SK-N-SH (cell line): ENCODE results near the gene IL16. TPM values are rescaled to one million over a fixed set of nuclear protein-coding genes. Genes with fewer than 3 reads are reported as not detected.

Experiments
- CTCF ChIA-PET: fragments of 300-600, 350-600 bp; formaldehyde crosslinking; extraction: SDS; loops from one replicate; lab custom pipeline; 2021; lab: Yijun Ruan, JAX
- POLR2A ChIA-PET: fragments of 350-600 bp; sonication (Branson Sonifier 250); formaldehyde crosslinking; extraction: SDS; loops from one replicate; lab custom pipeline; 2020; ENCODE audit warnings: antibody characterized with exemption, inconsistent platforms; lab: Yijun Ruan, JAX
- DNase-seq: peaks from one replicate; pipeline ENCODE4 v3.0.0; 2012
- H2AFZ ChIP-seq: fragments of 200-600 bp; sonication (generic); 2 replicates; pipeline ENCODE4 v1.8.1; 2016; ENCODE audit warnings: antibody characterized with exemption, mild to moderate bottlenecking, low read depth
- H3F3A ChIP-seq: fragments of 200-600 bp; sonication (generic); replicated peaks from 2 replicates; pipeline ENCODE3; 2016; ENCODE audit warnings: antibody characterized with exemption, mild to moderate bottlenecking; ENCODE audit not compliant: insufficient read depth
- H3K27ac ChIP-seq, 2 experiments: fragments of 200-500 bp in 1 of 2; fragments of 200-600 bp in 1 of 2; sonication (Bioruptor generic) in 1 of 2; sonication (generic), shearing (Covaris generic) in 1 of 2; 2 replicates each; pipeline versions ENCODE4 v1.5.1 to v1.6.1; 2014 to 2016; ENCODE audit warnings: low read depth in 2 of 2, inconsistent platforms in 1 of 2, low read length in 1 of 2, mild to moderate bottlenecking in 1 of 2, mixed read lengths in 1 of 2
- H3K27me3 ChIP-seq: fragments of 200-600 bp; sonication (generic), shearing (Covaris generic); 2 replicates; pipeline ENCODE4 v1.6.1; 2016; ENCODE audit warnings: mixed run types; ENCODE audit not compliant: insufficient read depth
- H3K36me3 ChIP-seq, 2 experiments: fragments of 200-500 bp in 1 of 2; fragments of 200-600 bp in 1 of 2; sonication (Bioruptor generic) in 1 of 2; sonication (generic) in 1 of 2; replicated peaks in 1 of 2; 2 replicates each; pipeline versions ENCODE3 to v1.5.1; 2014 to 2016; ENCODE audit warnings: low read length in 1 of 2, mild to moderate bottlenecking in 1 of 2; ENCODE audit not compliant: insufficient read depth in 2 of 2, control insufficient read depth in 1 of 2
- H3K4me1 ChIP-seq, 2 experiments: fragments of 200-500 bp in 1 of 2; fragments of 200-600 bp in 1 of 2; sonication (Bioruptor generic) in 1 of 2; sonication (generic), shearing (Covaris generic) in 1 of 2; 2 replicates each; pipeline versions ENCODE4 v1.5.1 to v1.6.1; 2014 to 2016; ENCODE audit warnings: low read depth in 1 of 2, low read length in 1 of 2, mixed run types in 1 of 2; ENCODE audit not compliant: insufficient read depth in 2 of 2, control insufficient read depth in 1 of 2
- H3K4me2 ChIP-seq: fragments of 200-600 bp; sonication (generic), shearing (Covaris generic); 2 replicates; pipeline ENCODE4 v1.6.1; 2017; ENCODE audit warnings: mixed run types
- H3K4me3 ChIP-seq, 2 experiments: fragments of 200-500 bp in 1 of 2; fragments of 200-600 bp in 1 of 2; sonication (Bioruptor generic) in 1 of 2; sonication (generic), shearing (Covaris generic) in 1 of 2; 2 replicates each; pipeline versions ENCODE4 v1.5.1 to v1.8.1; 2014 to 2016; ENCODE audit warnings: low read depth in 2 of 2, inconsistent platforms in 1 of 2, low read length in 1 of 2, mild to moderate bottlenecking in 1 of 2, mixed read lengths in 1 of 2, moderate library complexity in 1 of 2
- H3K79me2 ChIP-seq: fragments of 200-600 bp; sonication (generic); 2 replicates; pipeline ENCODE4 v1.8.1; 2017; ENCODE audit warnings: mild to moderate bottlenecking; ENCODE audit not compliant: insufficient read depth
- H3K9ac ChIP-seq: fragments of 200-600 bp; sonication (generic); 2 replicates; pipeline ENCODE4 v1.6.1; 2017; ENCODE audit warnings: mixed run types
- H3K9me2 ChIP-seq: fragments of 200-600 bp; sonication (generic); 2 replicates; pipeline ENCODE4 v1.6.1; 2017; ENCODE audit warnings: mixed run types
- H3K9me3 ChIP-seq: fragments of 200-600 bp; sonication (generic); 2 replicates; pipeline ENCODE4 v1.6.1; 2017; ENCODE audit warnings: mixed run types, mild to moderate bottlenecking, moderate library complexity
- H4K20me1 ChIP-seq: fragments of 200-600 bp; sonication (generic); 2 replicates; pipeline ENCODE4 v1.6.1; 2017; ENCODE audit warnings: mild to moderate bottlenecking, mixed run types; ENCODE audit not compliant: insufficient read depth
- EP300 ChIP-seq, 2 experiments: IDR thresholded peaks; 2 replicates each; pipeline versions ENCODE4 v1.4.0 to v1.6.1; 2012; ENCODE audit warnings: borderline replicate concordance in 1 of 2, low read depth in 1 of 2, low read length in 1 of 2
- FOXJ3 ChIP-seq: sonication (generic); formaldehyde crosslinking; IDR thresholded peaks from 2 replicates; pipeline ENCODE4 v1.5.1; 2020; ENCODE audit warnings: mild to moderate bottlenecking, missing genetic modification reagents
- GABPA ChIP-seq: IDR thresholded peaks from 2 replicates; pipeline ENCODE4 v1.4.0; 2012; ENCODE audit warnings: low read depth, mild to moderate bottlenecking
- MXI1 ChIP-seq: IDR thresholded peaks from 2 replicates; pipeline ENCODE4 v1.6.1; 2012; ENCODE audit warnings: mild to moderate bottlenecking, low read depth, low read length, improper control_type of control experiment
- POLR2AphosphoS5 ChIP-seq: IDR thresholded peaks from 2 replicates; pipeline ENCODE4 v1.6.1; 2012; ENCODE audit warnings: low read depth, low read length
- RCOR1 ChIP-seq: fragments of 150-350 bp; IDR thresholded peaks from 2 replicates; pipeline ENCODE4 v1.6.1; 2017; ENCODE audit warnings: antibody characterized with exemption, low read length
- REST ChIP-seq: IDR thresholded peaks from 2 replicates; pipeline ENCODE4 v1.6.1; 2012; ENCODE audit warnings: mild to moderate bottlenecking, low read depth, low read length, moderate library complexity
- RFX5 ChIP-seq: IDR thresholded peaks from 2 replicates; pipeline ENCODE4 v1.6.1; 2012; ENCODE audit warnings: mild to moderate bottlenecking, improper control_type of control experiment, low read length
- TCF12 ChIP-seq: IDR thresholded peaks from 2 replicates; pipeline ENCODE4 v1.4.0; 2012
- USF2 ChIP-seq: fragments of 150-350 bp; IDR thresholded peaks from 2 replicates; pipeline ENCODE4 v1.6.1; 2017; ENCODE audit warnings: antibody characterized with exemption, low read length, low read depth, borderline replicate concordance
- YY1 ChIP-seq: IDR thresholded peaks from 2 replicates; pipeline ENCODE4 v1.4.0; 2012; ENCODE audit warnings: low read depth, mild to moderate bottlenecking
- WGBS: methylation state at CpG from one replicate; pipeline ENCODE4 v1.1.6; 2017; ENCODE audit warnings: low lambda C conversion rate; 5-methylcytosine and 5-hydroxymethylcytosine counted together
- polyA plus RNA-seq, 3 experiments: library from polyadenylated mRNA; depleted of rRNA; stranded (reverse); fragments of >200 nt; gene quantifications; 2 replicates each; pipeline ENCODE4 v1.2.3, GENCODE V29; 2012

IL16 gene
- polyA plus RNA-seq, 1 of the 3 experiments (the other 2 are of a cell fraction), result not detected

- H3K4me3 ChIP-seq, result no peak overlapping the region
Measured at GRCh38 chr15:81224232-81224631, 27.6 kb downstream of the IL16 start.

GRCh38 chr15:81225161-81225671, 28.5 kb downstream of the IL16 start:
- no peaks in the 10 kb centered on the region for H4K20me1 ChIP-seq
- H3K4me2 ChIP-seq, result no peak overlapping the region
- H3K4me3 ChIP-seq, result no peak overlapping the region
- ChIA-PET CTCF (interaction anchor here (1.0 to 1.1 kb wide), 2 partner anchors 33 to 70 kb away, joined by 3 to 4 read pairs; no protein-coding TSS in a partner anchor), POLR2A (no interaction called here)
- no peak for DNase-seq
- H3K79me2 ChIP-seq, result no peaks in the 10 kb centered on the region
- H3K9ac ChIP-seq, result no peak overlapping the region
- TF ChIP-seq TCF12, result no peak
- TF ChIP-seq FOXJ3 (CRISPR knock-in tag), result no peak
- no peak for TF ChIP-seq YY1
- H3K27ac ChIP-seq, result no peak overlapping the region
- no peaks in the 10 kb centered on the region for H3K9me2 ChIP-seq
- WGBS, result 37% methylated on average over 10 of the region's 10 CpGs
- H3F3A ChIP-seq, result no peaks in the 10 kb centered on the region
- H3K9me3 ChIP-seq, result no peaks in the 10 kb centered on the region
- no peaks in the 10 kb centered on the region for H3K27me3 ChIP-seq
- no peak overlapping the region for H2AFZ ChIP-seq
- no peaks in the 10 kb centered on the region for H3K36me3 ChIP-seq
- peaks cover 0 to 3% of the 10 kb centered on the region in 2 experiments; a peak in 1 of 4 replicates for H3K4me1 ChIP-seq

More at GRCh38 chr15:81224232-81224631, 27.6 kb downstream of the IL16 start:
- Histone ChIP-seq H3K27me3 (no peaks in the 10 kb centered on the region), H3K9me2 (no peaks in the 10 kb centered on the region), H3K9me3 (no peaks in the 10 kb centered on the region), H3K4me1 (peaks cover 0 to 3% of the 10 kb centered on the region in 2 experiments; a peak in 1 of 4 replicates), H3K4me2 (no peak overlapping the region), H4K20me1 (no peaks in the 10 kb centered on the region), H3F3A (no peaks in the 10 kb centered on the region), H3K79me2 (no peaks in the 10 kb centered on the region), H2AFZ (no peak overlapping the region), H3K27ac (no peak overlapping the region), H3K36me3 (no peaks in the 10 kb centered on the region), H3K9ac (no peak overlapping the region)
- 40% methylated on average over 1 of the region's 1 CpG for WGBS
- TF ChIP-seq MXI1 (no peak), GABPA (no peak), USF2 (no peak), EP300 (IDR thresholded peaks at IDR 0.05; ENCODE audit: borderline replicate concordance in 1 of 2, low read depth in 1 of 2, low read length in 1 of 2) (no peak), RFX5 (no peak), YY1 (no peak), POLR2AphosphoS5 (no peak), REST (no peak), RCOR1 (no peak)
- POLR2A ChIA-PET, result no interaction called here
- CTCF ChIA-PET, result interaction anchor here (1.0 to 1.1 kb wide), 3 partner anchors 34 to 69 kb away, joined by 3 to 4 read pairs (median 3); no protein-coding TSS in a partner anchor
- DNase-seq, result no peak
